Measurements from ENCODE around the gene HOXC11.

DNA sequence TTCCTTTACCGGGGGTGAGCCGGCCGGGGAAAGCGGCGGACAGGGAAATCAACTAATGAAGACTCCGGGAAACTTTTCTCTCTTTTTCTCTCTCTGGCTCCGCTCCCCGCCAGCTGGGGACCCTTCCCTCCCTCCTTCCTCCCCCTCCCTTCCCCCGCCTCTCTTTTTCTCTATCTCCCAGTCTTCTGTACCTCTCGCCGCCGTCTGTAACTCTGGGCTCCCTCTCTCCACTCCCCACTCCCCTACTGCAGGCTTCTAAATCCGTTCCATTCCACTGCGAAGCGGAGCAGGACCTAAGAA lies 6.9 kb upstream of the HOXC11 start:
- TF ChIP-seq YY1 (IDR thresholded peaks at IDR 0.05; ENCODE audit: insufficient read depth, insufficient read length) (no peak), ZNF274 (IDR thresholded peaks at IDR 0.05; ENCODE audit: low read depth, low read length) (no peak)
